ENCODE data around the gene CCNB1IP1. TPM values are rescaled to one million over a fixed set of nuclear protein-coding genes. Genes with fewer than 3 reads are reported as not detected.

CCNB1IP1 gene
- total RNA-seq, 1 experiment from 2014 or later, result 92.0 TPM

Other genes with a start within 250 kb of the CCNB1IP1 start
- not detected in 2 replicates for gene OR4K17, start 222.5 kb downstream of the CCNB1IP1 start, total RNA-seq (2014; rRNA removed; shearing (Covaris generic))
- gene OR4N5, start 194.5 kb downstream of the CCNB1IP1 start, total RNA-seq (2014; rRNA removed; shearing (Covaris generic)), result not detected in 2 replicates
- gene OR11G2, start 142.4 kb downstream of the CCNB1IP1 start, total RNA-seq (2014; rRNA removed; shearing (Covaris generic)), result not detected in 2 replicates
- not detected in 2 replicates for gene OR11H6, start 109.6 kb downstream of the CCNB1IP1 start, total RNA-seq (2014; rRNA removed; shearing (Covaris generic))
- not detected in 2 replicates for gene OR11H7, start 104.3 kb downstream of the CCNB1IP1 start, total RNA-seq (2014; rRNA removed; shearing (Covaris generic))
- not detected in 2 replicates for gene OR11H4, start 94.0 kb downstream of the CCNB1IP1 start, total RNA-seq (2014; rRNA removed; shearing (Covaris generic))
- gene TTC5, start 27.3 kb downstream of the CCNB1IP1 start, total RNA-seq (2014; rRNA removed; shearing (Covaris generic)), result 18.5 and 24.2 TPM in 2 replicates
- gene PARP2, start 10.4 kb upstream of the CCNB1IP1 start, total RNA-seq (2014; rRNA removed; shearing (Covaris generic)), result 21.9 and 33.6 TPM in 2 replicates
- 10.6 and 12.0 TPM in 2 replicates for gene TEP1, start 80.2 kb upstream of the CCNB1IP1 start, total RNA-seq (2014; rRNA removed; shearing (Covaris generic))
- not detected in 2 replicates for gene KLHL33, start 102.9 kb upstream of the CCNB1IP1 start, total RNA-seq (2014; rRNA removed; shearing (Covaris generic))
- 69.6 and 83.2 TPM in 2 replicates for gene OSGEP, start 121.5 kb upstream of the CCNB1IP1 start, total RNA-seq (2014; rRNA removed; shearing (Covaris generic))
- gene APEX1, start 121.9 kb upstream of the CCNB1IP1 start, total RNA-seq (2014; rRNA removed; shearing (Covaris generic)), result 54.7 and 122 TPM in 2 replicates
- 29.5 and 32.8 TPM in 2 replicates for gene PIP4P1, start 128.2 kb upstream of the CCNB1IP1 start, total RNA-seq (2014; rRNA removed; shearing (Covaris generic))
- gene PNP, start 136.1 kb upstream of the CCNB1IP1 start, total RNA-seq (2014; rRNA removed; shearing (Covaris generic)), result 88.6 and 98.9 TPM in 2 replicates
- gene RNASE10, start 172.3 kb upstream of the CCNB1IP1 start, total RNA-seq (2014; rRNA removed; shearing (Covaris generic)), result not detected in 2 replicates
- not detected in 2 replicates for gene RNASE9, start 227.8 kb upstream of the CCNB1IP1 start, total RNA-seq (2014; rRNA removed; shearing (Covaris generic))